T1000 (cell line): ENCODE data around the gene NRM.
"Not testable (repeated sequence)": the region's sequence is repeated elsewhere in the genome, so short reads cannot be mapped to it uniquely, and the experiment has no call there.

Experiments used
- DNase-seq: peaks from one replicate; lab custom pipeline; 2025; ENCODE audit warnings: mixed read lengths; lab: John Stamatoyannopoulos, UW

Gene NRM

GRCh38 chr6:30664994-30665767, 25.6 kb downstream of the NRM start:
- DNase-seq, result no peak

GRCh38 chr6:30657922-30658321, 32.9 kb downstream of the NRM start:
- DNase-seq, result not testable (repeated sequence)

GRCh38 chr6:30657454-30657853, 33.3 kb downstream of the NRM start:
- DNase-seq, result no peak

- no peak for DNase-seq
Observed at GRCh38 chr6:30656513-30656912, 34.3 kb downstream of the NRM start.

- DNase-seq, result no peak
Observed at GRCh38 chr6:30655743-30656094, 35.1 kb downstream of the NRM start.

GRCh38 chr6:30654798-30655742, 35.7 kb downstream of the NRM start:
- DNase-seq, result no peak

- no peak for DNase-seq
Observed at GRCh38 chr6:30651143-30651542, 39.6 kb downstream of the NRM start.

GRCh38 chr6:30647242-30648116, 43.3 kb downstream of the NRM start:
- DNase-seq, result peak; percentile 69

- peak; percentile 87 for DNase-seq
Observed at GRCh38 chr6:30646450-30647241, 44.1 kb downstream of the NRM start, which contains the start of gene C6orf136. TSS of gene C6orf136 (plus strand) at chr6:30647133. CDS start at chr6:30647232, 99 bp downstream.

- no peak for DNase-seq
Observed at GRCh38 chr6:30645989-30646388, 44.8 kb downstream of the NRM start.

GRCh38 chr6:30644769-30645168, 46.0 kb downstream of the NRM start:
- no peak for DNase-seq

GRCh38 chr6:30643656-30644055, 47.1 kb downstream of the NRM start:
- no peak for DNase-seq

GRCh38 chr6:30641048-30641447, 49.7 kb downstream of the NRM start:
- no peak for DNase-seq

- DNase-seq, result no peak
Observed at GRCh38 chr6:30640481-30640880, 50.3 kb downstream of the NRM start.
